Fibroblast of the aortic adventitia (primary cell): Measurements from ENCODE around the gene ZCCHC8. TPM values are rescaled to one million over a fixed set of nuclear protein-coding genes. Genes with fewer than 3 reads are reported as not detected.
"Not testable (repeated sequence)": the region's sequence is repeated elsewhere in the genome, so short reads cannot be mapped to it uniquely, and the experiment has no call there.

ENCODE experiments used
- DNase-seq: peaks from one replicate; pipeline ENCODE4 v3.0.0-alpha.2; 2010; ENCODE audit warnings: low read depth
- H3K4me3 ChIP-seq: 2 replicates; pipeline ENCODE4 v1.5.1; 2011; ENCODE audit warnings: low read depth, mild to moderate bottlenecking, control low read depth, low read length, moderate library complexity
- CTCF ChIP-seq: IDR thresholded peaks from 2 replicates; pipeline ENCODE4 v1.5.1; 2011; ENCODE audit warnings: mild to moderate bottlenecking, low read length, control low read depth, inconsistent platforms; ENCODE audit not compliant: insufficient read depth
- total RNA-seq: library from RNA; depleted of rRNA; stranded (reverse); fragments of >200 nt; gene quantifications from 2 replicates; pipeline ENCODE4 v1.2.3, GENCODE V29; 2012; ENCODE audit warnings: low replicate concordance

The ZCCHC8 gene
- total RNA-seq, 1 donor = 23.1 TPM

GRCh38 chr12:122458105-122459035 is 42.4 kb downstream of the ZCCHC8 start:
- TF ChIP-seq CTCF = no peak
- DNase-seq = no peak
- H3K4me3 ChIP-seq = no peak overlapping the region

- DNase-seq = no peak
- no peak overlapping the region for H3K4me3 ChIP-seq
- TF ChIP-seq CTCF = no peak
These were observed 43.1 kb downstream of the ZCCHC8 start for GRCh38 chr12:122457627-122458026.

DNA sequence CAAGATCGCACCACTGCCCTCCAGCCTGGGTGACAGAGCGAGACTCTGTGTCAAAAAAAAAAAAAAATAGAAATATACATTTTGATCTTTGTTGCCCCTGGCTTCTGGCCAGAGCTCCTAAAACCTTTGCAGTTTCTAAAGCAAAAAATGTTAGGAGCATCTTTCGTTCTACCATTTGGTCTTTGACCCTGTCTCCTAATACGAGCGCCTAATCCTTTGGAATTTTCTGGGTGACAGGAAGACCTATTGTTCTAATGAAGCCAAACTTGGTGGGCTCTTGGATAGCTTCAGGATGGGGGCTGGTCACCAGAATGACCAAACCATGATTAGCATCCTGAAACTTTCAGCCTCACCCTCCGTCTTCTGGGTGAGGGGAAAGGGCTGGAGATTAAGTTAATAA is 46.0 kb downstream of the ZCCHC8 start:
- TF ChIP-seq CTCF = no peak

GRCh38 chr12:122454250-122454721 is 46.4 kb downstream of the ZCCHC8 start:
- DNase-seq = no peak
- TF ChIP-seq CTCF = no peak
- no peak overlapping the region for H3K4me3 ChIP-seq

More for the DNA sequence above, 46.0 kb downstream of the ZCCHC8 start:
- H3K4me3 ChIP-seq = no peak overlapping the region
- no peak for DNase-seq

DNA sequence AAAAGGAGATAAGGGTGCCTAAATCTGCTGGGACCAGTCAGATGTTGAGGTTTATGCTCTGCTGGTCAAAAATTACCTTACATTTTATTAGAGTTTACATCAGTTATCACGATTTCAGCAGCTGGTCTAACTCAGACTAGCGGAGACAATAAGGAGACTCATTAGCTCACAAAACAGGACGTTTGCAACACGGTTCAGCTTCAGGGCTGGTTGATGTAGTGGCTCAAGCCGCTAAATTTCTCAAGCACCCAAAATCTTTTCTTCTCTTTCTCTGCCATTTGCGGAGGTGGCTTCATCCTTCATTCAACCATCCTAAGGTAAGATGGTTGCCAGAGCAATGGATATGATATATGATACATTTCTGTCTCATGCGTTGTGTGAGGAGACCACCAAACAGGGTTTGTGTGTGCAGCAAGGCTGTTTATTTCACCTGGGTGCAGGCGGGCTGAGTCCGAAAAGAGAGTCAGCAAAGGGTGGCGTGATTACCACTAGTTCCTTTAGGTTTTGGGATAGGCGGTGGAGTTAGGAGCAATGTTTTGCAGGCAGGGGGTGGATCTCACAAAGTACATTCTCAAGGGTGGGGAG is 47.9 kb downstream of the ZCCHC8 start:
- TF ChIP-seq CTCF = no peak

GRCh38 chr12:122449317-122449716 is 51.4 kb downstream of the ZCCHC8 start:
- no peak for TF ChIP-seq CTCF
- no peak overlapping the region for H3K4me3 ChIP-seq
- DNase-seq = peak; percentile 83

More for the DNA sequence above, 47.9 kb downstream of the ZCCHC8 start:
- DNase-seq = no peak
- no peak overlapping the region for H3K4me3 ChIP-seq

- H3K4me3 ChIP-seq, DNase-seq: not testable (repeated sequence)
These were observed 52.9 kb downstream of the ZCCHC8 start for GRCh38 chr12:122447825-122448224.

GRCh38 chr12:122446390-122446789 is 54.3 kb downstream of the ZCCHC8 start:
- DNase-seq, H3K4me3 ChIP-seq: not testable (repeated sequence)

GRCh38 chr12:122444071-122444470 is 56.7 kb downstream of the ZCCHC8 start:
- DNase-seq, H3K4me3 ChIP-seq: not testable (repeated sequence)

DNA sequence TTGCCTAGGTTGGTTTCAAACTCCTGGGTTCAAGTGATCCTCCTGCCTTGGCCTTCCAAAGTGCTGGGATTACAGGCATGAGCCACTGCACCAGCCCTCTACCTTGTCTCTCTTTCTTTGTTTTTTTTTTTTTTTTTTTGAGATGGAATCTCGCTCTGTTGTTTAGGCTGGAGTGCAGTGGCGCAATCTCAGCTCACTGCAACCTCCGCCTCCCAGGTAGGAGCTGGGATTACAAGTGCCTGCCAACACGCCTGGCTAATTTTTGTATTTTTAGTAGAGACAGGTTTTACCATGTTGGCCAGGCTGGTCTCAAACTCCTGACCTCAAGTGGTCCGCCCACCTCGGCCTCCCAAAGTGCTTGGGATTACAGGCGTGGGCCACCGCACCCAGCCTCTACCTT is 61.9 kb downstream of the ZCCHC8 start:
- not testable (repeated sequence) for H3K4me3 ChIP-seq

More for the DNA sequence above, 61.9 kb downstream of the ZCCHC8 start:
- not testable (repeated sequence) for DNase-seq
